Heart left ventricle (tissue), 16 donors: ENCODE results near the gene CDKL5. TPM values are rescaled to one million over a fixed set of nuclear protein-coding genes. Genes with fewer than 3 reads are reported as not detected.

Experiments
- ATAC-seq, 4 donors: fragments of 200-7000 bp; cut with Tn5 transposase; one replicate each; pipeline ENCODE4 v1.9.1; 2020 to 2022; ENCODE audit warnings: moderate library complexity in 4 of 4, mild to moderate bottlenecking in 3 of 4, moderate number of reproducible peaks in 1 of 4
- DNase-seq, 5 donors: peaks; one replicate each; pipeline ENCODE4 v3.0.0-alpha.2; 2020
- H3K27ac ChIP-seq, 12 donors: fragments of 200-600 bp; sonication (generic) in 4 of 12; one replicate each; pipeline versions ENCODE4 v1.5.0 to v1.8.0; 2016 to 2022; ENCODE audit warnings: mild to moderate bottlenecking in 2 of 12
- H3K27me3 ChIP-seq, 9 donors: fragments of 200-600 bp; sonication (generic) in 2 of 9; one replicate each; pipeline versions ENCODE4 v1.5.1 to v1.8.0; 2016 to 2022; ENCODE audit warnings: mild to moderate bottlenecking in 3 of 9
- H3K36me3 ChIP-seq, 9 donors: fragments of 200-600 bp; sonication (generic) in 2 of 9; one replicate each; pipeline versions ENCODE4 v1.5.0 to v1.8.0; 2018 to 2022; ENCODE audit warnings: mild to moderate bottlenecking in 2 of 9
- H3K4me1 ChIP-seq, 12 donors: fragments of 200-600 bp; sonication (generic) in 4 of 12; one replicate each; pipeline versions ENCODE4 v1.5.0 to v1.8.0; 2016 to 2022; ENCODE audit warnings: mild to moderate bottlenecking in 3 of 12
- H3K4me3 ChIP-seq, 12 donors: fragments of 200-600 bp; sonication (generic) in 4 of 12; one replicate each; pipeline versions ENCODE4 v1.5.0 to v1.8.0; 2017 to 2022; ENCODE audit warnings: mild to moderate bottlenecking in 9 of 12, moderate library complexity in 4 of 12
- H3K9me3 ChIP-seq, 12 donors: fragments of 200-600 bp; sonication (generic) in 4 of 12; one replicate each; pipeline versions ENCODE4 v1.5.0 to v1.8.0; 2016 to 2022; ENCODE audit warnings: mild to moderate bottlenecking in 1 of 12
- POLR2A ChIP-seq, 2 donors: fragments of 450-650 bp; IDR thresholded peaks; one replicate each; pipeline ENCODE4 v1.6.1; 2017; ENCODE audit warnings: antibody characterized with exemption in 2 of 2, mild to moderate bottlenecking in 2 of 2, moderate library complexity in 2 of 2
- WGBS, 4 donors: extraction: QIAGEN DNeasy Blood & Tissue Kit in 2 of 4; methylation state at CpG; one replicate each; pipeline versions ENCODE4 v1.1.5 to v1.1.7; 2013 to 2018; 5-methylcytosine and 5-hydroxymethylcytosine counted together
- intact Hi-C, 10 donors: fragments of 100-400 bp; cut with DNase I; formaldehyde crosslinking; loops; one replicate each; pipeline versions ENCODE4 v1.11.1 to v1.14.2; 2022
- polyA plus RNA-seq, 2 donors: library from polyadenylated mRNA; stranded (reverse); fragments of 200-250 nt; gene quantifications; one replicate each; pipeline ENCODE4 v1.2.3, GENCODE V29; 2013
- total RNA-seq, 9 donors: library from RNA; depleted of rRNA in 2 of 9; stranded (reverse); fragments of >200 nt in 2 of 9; fragmentation: NEBNext Ultra II Directional in 3 of 9; extraction: Animal tissue kit (Norgen Biotek cat#: 25700) in 3 of 9; gene quantifications; one replicate each; pipeline versions ENCODE4 v1.1.0 to v1.2.4, GENCODE V29; 2016 to 2023
- TF ChIP-seq, protein P1 (sequence below), 12 donors: fragments of 200-600 bp; sonication (generic) in 4 of 12; IDR thresholded peaks; one replicate each; pipeline versions ENCODE4 v1.5.0 to v1.8.0; 2018 to 2022; ENCODE audit warnings: antibody characterized with exemption in 12 of 12, mild to moderate bottlenecking in 5 of 12
- donor health status: ischemic (EF 13 %, LVEDD 7.1; RV severe dilation, severe dysfunction).
- donor health status: healthy with polysubstance abuse.
- donor health status: DM: no; HTN: yes; CAD: no.
- donor health status: DM: no; HTN: no; CAD: no.
- donor health status: ischemic (EF 25% LVEDD 6.9; RV normal size, moderate dysfunction).
- donor health status: ischemic (EF 25% LVEDD 5.7; RV mildly dilated, moderate dysfunction).
- donor health status: healthy.
- donor health status: DM: yes; HTN: yes; CAD: no.
- donor health status: ischemic (EF 35%, LVEDD 5.7; RV mildly dilated, moderate dysfunction).
- donor health status: nonischemic (EF 11% LVEDD 7.7; RV severe dilation, severe dysfunction).
- donor health status: DM: yes; HTN: yes; CAD: no.
- donor health status: PGD.
- donor health status: ischemic (EF 29% LVEDD 5.4; RV normal size, mild dysfunction).
- donor health status: nonischemic (EF 23%, LVEDD 6.1; RV moderate dilation, normal function).

The CDKL5 gene
- total and polyA plus RNA-seq, 11 donors: 3.0 to 12.5 (median 9.3) TPM

DNA sequence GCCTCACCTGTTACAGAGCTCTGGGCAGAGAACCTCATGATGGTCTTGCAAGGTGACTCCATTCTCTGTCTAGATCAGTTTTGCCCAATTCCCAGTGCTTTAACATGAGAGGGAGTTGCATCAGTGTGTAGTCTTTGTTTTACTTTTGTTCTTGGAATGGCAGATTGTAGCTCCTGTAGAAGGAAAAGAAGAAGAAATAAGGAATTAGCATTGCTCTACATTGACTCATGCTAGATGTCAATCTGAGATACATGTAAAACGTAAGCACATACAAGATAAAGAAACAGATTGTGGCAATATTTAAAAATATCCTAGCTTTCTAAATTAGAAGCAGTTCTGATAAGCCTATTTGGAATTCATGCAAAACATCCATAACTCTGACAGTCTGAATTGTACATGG lies 266.0 kb downstream of the CDKL5 start:
- no peak overlapping the region for H3K27ac ChIP-seq
- H3K36me3 ChIP-seq: no peaks in the 10 kb centered on the region
- no peak overlapping the region for H3K4me3 ChIP-seq
- peaks cover 0 to 17% (median 0%) of the 10 kb centered on the region in 12 donors for H3K9me3 ChIP-seq
- DNase-seq (no peak), ATAC-seq (no peak)
- TF ChIP-seq, protein P1, sequence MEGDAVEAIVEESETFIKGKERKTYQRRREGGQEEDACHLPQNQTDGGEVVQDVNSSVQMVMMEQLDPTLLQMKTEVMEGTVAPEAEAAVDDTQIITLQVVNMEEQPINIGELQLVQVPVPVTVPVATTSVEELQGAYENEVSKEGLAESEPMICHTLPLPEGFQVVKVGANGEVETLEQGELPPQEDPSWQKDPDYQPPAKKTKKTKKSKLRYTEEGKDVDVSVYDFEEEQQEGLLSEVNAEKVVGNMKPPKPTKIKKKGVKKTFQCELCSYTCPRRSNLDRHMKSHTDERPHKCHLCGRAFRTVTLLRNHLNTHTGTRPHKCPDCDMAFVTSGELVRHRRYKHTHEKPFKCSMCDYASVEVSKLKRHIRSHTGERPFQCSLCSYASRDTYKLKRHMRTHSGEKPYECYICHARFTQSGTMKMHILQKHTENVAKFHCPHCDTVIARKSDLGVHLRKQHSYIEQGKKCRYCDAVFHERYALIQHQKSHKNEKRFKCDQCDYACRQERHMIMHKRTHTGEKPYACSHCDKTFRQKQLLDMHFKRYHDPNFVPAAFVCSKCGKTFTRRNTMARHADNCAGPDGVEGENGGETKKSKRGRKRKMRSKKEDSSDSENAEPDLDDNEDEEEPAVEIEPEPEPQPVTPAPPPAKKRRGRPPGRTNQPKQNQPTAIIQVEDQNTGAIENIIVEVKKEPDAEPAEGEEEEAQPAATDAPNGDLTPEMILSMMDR (IDR thresholded peaks at IDR 0.05): no peak
- TF ChIP-seq POLR2A (IDR thresholded peaks at IDR 0.05): no peak
- WGBS, 4 donors: 35 to 42% (median 38%) methylated on average over 1 of the region's 1 CpG
- no peaks in the 10 kb centered on the region for H3K4me1 ChIP-seq
- intact Hi-C loops: no loop called here
- no peaks in the 10 kb centered on the region for H3K27me3 ChIP-seq

DNA sequence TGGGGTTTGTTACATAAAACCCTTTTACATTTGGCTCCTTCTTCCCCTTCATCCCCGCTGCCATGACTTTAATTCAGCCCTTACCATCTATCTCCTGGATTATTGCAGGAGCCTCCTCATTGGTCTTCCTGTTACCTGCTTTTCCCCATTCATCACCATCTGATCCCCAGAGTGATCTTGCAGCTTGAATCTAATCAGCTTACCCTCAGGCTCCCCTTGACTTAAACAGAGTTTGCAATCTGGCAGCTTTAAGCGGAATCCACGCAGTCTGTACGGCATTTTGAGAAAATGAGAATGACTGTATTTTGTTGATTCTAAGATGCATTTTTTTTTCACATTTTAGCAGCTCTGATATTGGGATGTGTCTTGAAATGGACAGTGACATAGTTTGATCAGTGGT lies 267.1 kb downstream of the CDKL5 start:
- Histone ChIP-seq H3K36me3 (no peaks in the 10 kb centered on the region), H3K4me1 (no peaks in the 10 kb centered on the region), H3K9me3 (peaks cover 0 to 17% (median 0%) of the 10 kb centered on the region in 12 donors), H3K4me3 (no peak overlapping the region), H3K27me3 (no peaks in the 10 kb centered on the region), H3K27ac (no peak overlapping the region)
- DNase-seq (no peak), ATAC-seq (no peak)
- intact Hi-C loops: no loop called here
- 87 to 93% (median 89%) methylated on average over 4 of the region's 4 CpGs for WGBS, 4 donors
- TF ChIP-seq POLR2A (IDR thresholded peaks at IDR 0.05): no peak
- TF ChIP-seq, protein P1 (IDR thresholded peaks at IDR 0.05): no peak

DNA sequence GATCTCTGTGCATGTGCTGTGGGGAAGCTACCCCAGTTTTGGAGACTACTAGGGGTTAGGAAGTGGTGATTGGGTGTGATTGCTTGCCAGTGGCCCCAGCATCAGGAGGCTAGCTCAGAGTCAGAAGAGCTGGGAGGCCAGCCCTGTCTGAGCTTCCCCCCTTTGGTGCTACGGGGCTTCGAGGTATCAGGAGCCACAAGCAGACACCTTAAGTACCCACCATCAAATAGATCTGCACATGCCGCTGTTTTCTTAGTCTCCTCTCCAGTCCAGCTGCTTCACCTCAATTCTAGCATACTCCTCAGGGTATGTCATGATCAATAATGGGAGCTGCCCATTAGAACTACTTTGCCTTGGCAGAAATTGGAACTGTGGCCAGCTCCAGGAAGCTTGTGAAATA lies 271.2 kb downstream of the CDKL5 start:
- Histone ChIP-seq H3K36me3 (no peaks in the 10 kb centered on the region), H3K9me3 (peaks cover 0 to 9% (median 0%) of the 10 kb centered on the region in 12 donors), H3K27ac (no peak overlapping the region), H3K4me3 (no peak overlapping the region), H3K27me3 (peaks cover 0 to 10% (median 0%) of the 10 kb centered on the region in 9 donors), H3K4me1 (no peaks in the 10 kb centered on the region)
- DNase-seq (no peak), ATAC-seq (no peak)
- intact Hi-C loops: no loop called here
- 90 to 100% (median 91%) methylated on average over 3 of the region's 3 CpGs for WGBS, 4 donors
- TF ChIP-seq, protein P1 (IDR thresholded peaks at IDR 0.05): no peak
- no peak for TF ChIP-seq POLR2A (IDR thresholded peaks at IDR 0.05)

DNA sequence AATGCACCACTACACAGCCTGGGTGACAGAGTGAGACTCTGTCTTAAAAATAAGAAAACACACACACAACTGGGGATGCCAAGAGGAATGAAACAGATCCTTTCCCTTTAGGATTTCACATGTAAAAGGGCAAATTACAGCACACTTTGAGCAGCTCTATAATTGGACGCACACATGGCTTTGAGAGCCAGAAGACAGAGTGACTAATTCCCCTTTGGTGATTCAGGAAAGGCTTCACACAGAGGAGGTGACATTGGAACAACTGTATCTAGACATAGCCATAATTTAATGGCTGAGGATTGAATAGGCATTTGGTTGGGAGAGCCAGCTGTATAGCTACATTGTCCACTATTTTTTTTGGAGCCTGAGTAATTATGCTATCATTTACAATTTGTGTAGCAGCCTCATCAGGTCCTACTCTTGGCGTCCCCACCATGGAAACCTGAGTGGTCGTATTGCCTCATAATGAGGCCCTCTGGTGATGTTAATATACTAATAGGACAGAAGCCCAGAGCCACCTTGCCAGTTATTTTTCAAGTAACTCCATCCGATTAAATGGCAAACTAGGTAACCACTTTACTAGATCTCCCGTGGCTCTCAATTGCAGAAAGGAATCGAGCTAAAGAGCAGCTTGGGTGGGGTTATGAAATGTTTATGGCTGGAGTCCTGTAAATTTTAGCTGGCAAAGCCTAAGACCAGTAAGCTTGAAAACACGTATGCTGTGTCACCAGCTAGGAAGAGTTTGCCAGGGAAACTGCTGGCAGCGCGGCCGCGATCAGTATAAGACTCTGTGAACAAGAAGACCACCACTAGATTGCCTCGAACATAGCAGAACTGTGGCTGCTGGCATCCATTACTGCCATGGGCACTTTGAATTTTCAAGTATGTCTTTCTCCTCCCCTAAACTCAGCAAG lies 273.6 kb downstream of the CDKL5 start:
- intact Hi-C loops: no loop called here
- DNase-seq (no peak), ATAC-seq (no peak)
- 82 to 97% (median 91%) methylated on average over 12 of the region's 12 CpGs for WGBS, 4 donors
- no peaks in the 10 kb centered on the region for H3K4me1 ChIP-seq
- TF ChIP-seq, protein P1 (IDR thresholded peaks at IDR 0.05): no peak
- no peak for TF ChIP-seq POLR2A (IDR thresholded peaks at IDR 0.05)
- peaks cover 0 to 9% (median 0%) of the 10 kb centered on the region in 12 donors for H3K9me3 ChIP-seq
- H3K27me3 ChIP-seq: peaks cover 0 to 10% (median 0%) of the 10 kb centered on the region in 9 donors
- no peak overlapping the region for H3K4me3 ChIP-seq
- no peaks in the 10 kb centered on the region for H3K36me3 ChIP-seq
- H3K27ac ChIP-seq: no peak overlapping the region
